H1 (cell line): Measurements from ENCODE around the gene KIF26A. TPM values are rescaled to one million over a fixed set of nuclear protein-coding genes. Genes with fewer than 3 reads are reported as not detected.

ENCODE experiments used
- JUN ChIP-seq: IDR thresholded peaks from 2 replicates; pipeline ENCODE4 v1.6.1; 2011; ENCODE audit warnings: low read depth, mild to moderate bottlenecking, improper control_type of control experiment, low read length
- SP4 ChIP-seq: IDR thresholded peaks from 2 replicates; pipeline ENCODE4 v1.6.1; 2012; ENCODE audit warnings: low read length, inconsistent platforms
- polyA plus RNA-seq, 7 experiments: library from polyadenylated mRNA; depleted of rRNA in 3 of 7; stranded (reverse) in 5 of 7; unstranded in 2 of 7; fragments of >200 nt in 5 of 7; fragments of 200-250 nt in 2 of 7; gene quantifications; 1 replicate in 5 of 7; 2 replicates in 1 of 7; 4 replicates in 1 of 7; pipeline versions ENCODE4 v1.2.1 to v1.2.3, GENCODE V29; 2011 to 2013; ENCODE audit warnings: missing spikeins in 2 of 7, mixed read lengths in 2 of 7
- total RNA-seq: library from RNA; stranded (reverse); fragmentation: NEBNext Ultra II Directional; extraction: Animal tissue kit (Norgen Biotek cat#: 25700); gene quantifications from 2 replicates; pipeline ENCODE4 v1.2.1, GENCODE V29; 2021
- TF ChIP-seq, protein P1 (sequence below), 3 experiments: IDR thresholded peaks; 1 replicate in 2 of 3; 2 replicates in 1 of 3; pipeline versions ENCODE4 v1.5.1 to v1.6.1; 2011; ENCODE audit warnings: low read length in 3 of 3, mild to moderate bottlenecking in 3 of 3, inconsistent platforms in 2 of 3, low read depth in 1 of 3, moderate library complexity in 1 of 3; ENCODE audit not compliant: insufficient read depth in 1 of 3; ENCODE audit errors: control extremely low read depth in 1 of 3

KIF26A gene
- total and polyA plus RNA-seq, 2 of the 8 experiments (the other 6 are each of a cell fraction or from before 2014, with no cell fraction given), result 11.5 to 41.6 TPM

DNA sequence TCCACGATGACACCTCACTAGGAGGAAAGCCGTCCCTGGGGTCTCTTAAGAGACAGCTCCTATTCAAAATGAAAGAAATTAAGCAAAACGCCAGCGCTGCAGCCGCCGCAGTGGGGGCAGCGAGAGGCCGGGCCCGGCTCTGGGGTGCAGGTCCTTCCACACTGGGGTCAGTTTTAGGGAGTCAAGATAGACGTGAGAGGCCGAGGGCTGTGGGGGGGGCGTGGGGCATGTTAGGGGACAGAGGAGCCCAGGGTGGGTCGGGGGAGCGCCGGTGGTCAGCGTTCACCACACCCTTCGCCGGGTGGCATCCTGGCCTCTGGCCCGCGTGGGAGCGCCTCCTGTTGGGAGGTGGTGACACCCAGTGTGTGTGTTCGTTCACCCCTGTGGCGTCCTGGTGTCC lies 25.7 kb downstream of the KIF26A start (continued):
- TF ChIP-seq, protein P1, sequence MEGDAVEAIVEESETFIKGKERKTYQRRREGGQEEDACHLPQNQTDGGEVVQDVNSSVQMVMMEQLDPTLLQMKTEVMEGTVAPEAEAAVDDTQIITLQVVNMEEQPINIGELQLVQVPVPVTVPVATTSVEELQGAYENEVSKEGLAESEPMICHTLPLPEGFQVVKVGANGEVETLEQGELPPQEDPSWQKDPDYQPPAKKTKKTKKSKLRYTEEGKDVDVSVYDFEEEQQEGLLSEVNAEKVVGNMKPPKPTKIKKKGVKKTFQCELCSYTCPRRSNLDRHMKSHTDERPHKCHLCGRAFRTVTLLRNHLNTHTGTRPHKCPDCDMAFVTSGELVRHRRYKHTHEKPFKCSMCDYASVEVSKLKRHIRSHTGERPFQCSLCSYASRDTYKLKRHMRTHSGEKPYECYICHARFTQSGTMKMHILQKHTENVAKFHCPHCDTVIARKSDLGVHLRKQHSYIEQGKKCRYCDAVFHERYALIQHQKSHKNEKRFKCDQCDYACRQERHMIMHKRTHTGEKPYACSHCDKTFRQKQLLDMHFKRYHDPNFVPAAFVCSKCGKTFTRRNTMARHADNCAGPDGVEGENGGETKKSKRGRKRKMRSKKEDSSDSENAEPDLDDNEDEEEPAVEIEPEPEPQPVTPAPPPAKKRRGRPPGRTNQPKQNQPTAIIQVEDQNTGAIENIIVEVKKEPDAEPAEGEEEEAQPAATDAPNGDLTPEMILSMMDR (IDR thresholded peaks at IDR 0.05; ENCODE audit: control extremely low read depth in 1 of 3, insufficient read depth in 1 of 3, low read depth in 1 of 3, low read length in 3 of 3), result no peak
- TF ChIP-seq JUN (no peak), SP4 (no peak)
